IPS-NIHi7 (cell line): ENCODE measurements around the gene FOSB.
"Not testable (repeated sequence)": the region's sequence is repeated elsewhere in the genome, so short reads cannot be mapped to it uniquely, and the experiment has no call there.

Source experiments
- DNase-seq: peaks from one replicate; pipeline ENCODE4 v3.0.0; 2012; ENCODE audit warnings: mixed read lengths; ENCODE audit errors: extremely low spot score

The FOSB gene

GRCh38 chr19:45505996-45506245, 38.1 kb downstream of the FOSB start:
- DNase-seq, result no peak

- peak; percentile 84 for DNase-seq
Observed at GRCh38 chr19:45506246-45506988, 38.6 kb downstream of the FOSB start.

- peak; percentile 64 for DNase-seq
Observed at GRCh38 chr19:45506989-45507871, 39.4 kb downstream of the FOSB start, which contains the start of gene VASP. Gene VASP (plus strand): TSS chr19:45507479. CDS start chr19:45507772, 293 bp downstream.

GRCh38 chr19:45507872-45508416, 40.1 kb downstream of the FOSB start:
- DNase-seq, result no peak

- DNase-seq, result peak; percentile 68
Observed at GRCh38 chr19:45508417-45508860, 40.6 kb downstream of the FOSB start.

- DNase-seq, result peak; percentile 85
Observed at GRCh38 chr19:45508861-45509691, 41.3 kb downstream of the FOSB start.

GRCh38 chr19:45509692-45510015, 41.9 kb downstream of the FOSB start:
- no peak for DNase-seq

GRCh38 chr19:45510352-45510751, 42.6 kb downstream of the FOSB start:
- DNase-seq, result not testable (repeated sequence)

- no peak for DNase-seq
Observed at GRCh38 chr19:45511074-45511473, 43.3 kb downstream of the FOSB start.

- DNase-seq, result no peak
Observed at GRCh38 chr19:45512881-45513483, 45.2 kb downstream of the FOSB start.

GRCh38 chr19:45514376-45515051, 46.7 kb downstream of the FOSB start:
- DNase-seq, result no peak

GRCh38 chr19:45515081-45515624, 47.4 kb downstream of the FOSB start:
- no peak for DNase-seq

- no peak for DNase-seq
Observed at GRCh38 chr19:45515807-45516401, 48.1 kb downstream of the FOSB start.

- no peak for DNase-seq
Observed at GRCh38 chr19:45517238-45517637, 49.4 kb downstream of the FOSB start.

- DNase-seq, result no peak
Observed at GRCh38 chr19:45517641-45518468, 50.1 kb downstream of the FOSB start.

GRCh38 chr19:45518469-45518826, 50.7 kb downstream of the FOSB start:
- DNase-seq, result no peak

GRCh38 chr19:45522010-45522941, 54.5 kb downstream of the FOSB start:
- no peak for DNase-seq

- peak; percentile 80 for DNase-seq
Observed at GRCh38 chr19:45523642-45524256, 56.0 kb downstream of the FOSB start.
